Endothelial cell of umbilical vein (primary cell): ENCODE data around the gene BAG1. TPM values are rescaled to one million over a fixed set of nuclear protein-coding genes. Genes with fewer than 3 reads are reported as not detected.

Experiments used
- BruUV-seq: library from RNA; stranded (reverse); fragments of 400-500 nt; replicated peaks from 2 replicates; lab custom pipeline; 2021; lab: Mats Ljungman, UMichigan
- CTCF ChIA-PET: fragments of 300-600, 350-600 bp; sonication (Branson Sonifier 250); formaldehyde crosslinking; loops from one replicate; lab custom pipeline; 2021; ENCODE audit warnings: antibody characterized with exemption, inconsistent platforms; lab: Charles Lee
- POLR2A ChIA-PET: fragments of 300-600, 350-600 bp; sonication (Branson Sonifier 250); formaldehyde crosslinking; loops from one replicate; lab custom pipeline; 2021; ENCODE audit warnings: antibody characterized with exemption, inconsistent platforms; lab: Charles Lee
- DNase-seq: peaks from one replicate; pipeline ENCODE4 v3.0.0-alpha.2; 2011; ENCODE audit warnings: low read depth, low spot score
- FAIRE-seq: peaks from 2 replicates; lab custom pipeline; 2011; peaks lifted over from hg19 to GRCh38; lab: Jason Lieb, UNC
- H2AFZ ChIP-seq: 2 replicates; pipeline ENCODE4 v1.6.0; 2012; ENCODE audit warnings: low read depth, low read length, control low read depth, inconsistent platforms
- H3K27ac ChIP-seq: 2 replicates; pipeline ENCODE4 v1.5.1; 2011; ENCODE audit warnings: low read depth, mild to moderate bottlenecking, control low read depth, low read length, moderate library complexity; ENCODE audit not compliant: insufficient read depth
- H3K27me3 ChIP-seq, 2 experiments: 2 replicates each; pipeline versions ENCODE4 v1.6.0 to v1.6.1; 2011; ENCODE audit warnings: low read length in 2 of 2, mixed read lengths in 1 of 2; ENCODE audit not compliant: control insufficient read depth in 2 of 2, insufficient read depth in 2 of 2
- H3K36me3 ChIP-seq, 2 experiments: 2 replicates in 1 of 2; 3 replicates in 1 of 2; pipeline ENCODE4 v1.5.1; 2011; ENCODE audit warnings: low read length in 2 of 2, mild to moderate bottlenecking in 1 of 2, moderate library complexity in 1 of 2; ENCODE audit not compliant: control insufficient read depth in 2 of 2, insufficient read depth in 2 of 2; ENCODE audit errors: extremely low read depth in 1 of 2
- H3K4me1 ChIP-seq: 3 replicates; pipeline ENCODE4 v1.5.1; 2011; ENCODE audit warnings: mild to moderate bottlenecking, low read length; ENCODE audit not compliant: control insufficient read depth, insufficient read depth; ENCODE audit errors: extremely low read depth
- H3K4me2 ChIP-seq: 2 replicates; pipeline ENCODE4 v1.6.1; 2011; ENCODE audit warnings: low read length, control low read depth, mixed read lengths; ENCODE audit not compliant: insufficient read depth
- H3K4me3 ChIP-seq, 3 experiments: fragments of 200-600 bp in 1 of 3; sonication (generic), shearing (Covaris generic) in 1 of 3; replicated peaks in 1 of 3; 2 replicates each; pipeline ENCODE4 v1.5.1; 2011 to 2016; ENCODE audit warnings: control low read depth in 3 of 3, low read length in 3 of 3, mild to moderate bottlenecking in 2 of 3, inconsistent platforms in 1 of 3, low read depth in 1 of 3, moderate library complexity in 1 of 3; ENCODE audit not compliant: insufficient read depth in 1 of 3
- H3K79me2 ChIP-seq: 2 replicates; pipeline ENCODE4 v1.6.0; 2012; ENCODE audit warnings: low read length, inconsistent platforms; ENCODE audit not compliant: control insufficient read depth, insufficient read depth
- H3K9ac ChIP-seq: replicated peaks from 2 replicates; pipeline ENCODE3; 2011; ENCODE audit warnings: low read length, control low read depth; ENCODE audit not compliant: insufficient read depth; ENCODE audit errors: extremely low read depth
- H3K9me1 ChIP-seq: replicated peaks from 3 replicates; pipeline ENCODE4 v1.6.0; 2011; ENCODE audit warnings: mild to moderate bottlenecking, low read length; ENCODE audit not compliant: control insufficient read depth, insufficient read depth; ENCODE audit errors: extremely low read depth
- H3K9me3 ChIP-seq: replicated peaks from 2 replicates; pipeline ENCODE4 v1.5.1; 2012; ENCODE audit warnings: low read length, inconsistent platforms; ENCODE audit not compliant: control insufficient read depth, insufficient read depth
- H4K20me1 ChIP-seq: replicated peaks from 2 replicates; pipeline ENCODE3; 2011; ENCODE audit warnings: mild to moderate bottlenecking, low read length; ENCODE audit not compliant: control insufficient read depth, insufficient read depth; ENCODE audit errors: extremely low read depth
- CTCF ChIP-seq, 2 donors: IDR thresholded peaks; 1 replicate in 1 of 2; 2 replicates in 1 of 2; pipeline ENCODE4 v1.5.1; 2011; ENCODE audit warnings: low read length in 2 of 2, mild to moderate bottlenecking in 2 of 2, moderate library complexity in 2 of 2, control low read depth in 1 of 2, inconsistent platforms in 1 of 2, low read depth in 1 of 2; ENCODE audit not compliant: insufficient read depth in 1 of 2; ENCODE audit errors: extremely low read depth in 1 of 2
- EZH2 ChIP-seq: IDR thresholded peaks from 2 replicates; pipeline ENCODE4 v1.6.1; 2012; ENCODE audit warnings: borderline replicate concordance, low read depth, mild to moderate bottlenecking, moderate library complexity, low read length, inconsistent platforms; ENCODE audit not compliant: severe bottlenecking
- FOS ChIP-seq: IDR thresholded peaks from 2 replicates; pipeline ENCODE4 v1.6.1; 2011; ENCODE audit warnings: mild to moderate bottlenecking, low read length, moderate library complexity, borderline replicate concordance; ENCODE audit not compliant: insufficient read depth
- GATA2 ChIP-seq: IDR thresholded peaks from 2 replicates; pipeline ENCODE4 v1.7.0; 2011; ENCODE audit warnings: low read depth, mild to moderate bottlenecking, moderate library complexity, mixed read lengths, low read length; ENCODE audit not compliant: insufficient read length, insufficient read depth
- JUN ChIP-seq: IDR thresholded peaks from 2 replicates; pipeline ENCODE4 v1.6.1; 2011; ENCODE audit warnings: borderline replicate concordance, low read depth; ENCODE audit not compliant: insufficient read length, insufficient read depth
- MAX ChIP-seq: IDR thresholded peaks from 2 replicates; pipeline ENCODE4 v1.6.1; 2011; ENCODE audit not compliant: insufficient read depth, insufficient read length
- MYC ChIP-seq: IDR thresholded peaks from one replicate; pipeline ENCODE4 v1.6.1; 2011; ENCODE audit warnings: mild to moderate bottlenecking, low read depth, low read length
- POLR2A ChIP-seq: IDR thresholded peaks from 2 replicates; pipeline ENCODE4 v1.6.1; 2012; ENCODE audit warnings: low read depth, mild to moderate bottlenecking, control low read depth, low read length
- POLR2AphosphoS5 ChIP-seq: IDR thresholded peaks from 2 replicates; pipeline ENCODE4 v1.6.1; 2012; ENCODE audit warnings: low read depth, mild to moderate bottlenecking, control low read depth, low read length, moderate library complexity; ENCODE audit not compliant: insufficient read depth
- dilution Hi-C: fragments of 300-500 bp; cut with MboI; formaldehyde crosslinking; loops from one replicate; pipeline ENCODE4 v1.15.0; 2019; ENCODE audit warnings: low sequenced_read_pairs; ENCODE audit not compliant: extremely low pct_ligation_motif_present
- intact Hi-C: fragments of 100-400 bp; cut with micrococcal nuclease; formaldehyde crosslinking; loops from one replicate; pipeline ENCODE4 v1.10.0; 2022
- polyA plus RNA-seq, 4 experiments: library from polyadenylated mRNA; depleted of rRNA in 3 of 4; stranded (reverse) in 3 of 4; unstranded in 1 of 4; fragments of >200 nt; gene quantifications; 2 replicates each; pipeline versions ENCODE4 v1.2.1 to v1.2.3, GENCODE V29; 2011 to 2012; ENCODE audit warnings: missing spikeins in 1 of 4
- total RNA-seq: library from RNA; stranded (reverse); gene quantifications from 2 replicates; pipeline ENCODE4 v1.2.3, GENCODE V29; 2021

BAG1 gene
- total and polyA plus RNA-seq, 2 donors (not counting 3 experiments of a cell fraction or from before 2014, with no cell fraction given): 44.6 to 87.4 TPM

- no peak overlapping the region for H3K27ac ChIP-seq
- H3K4me2 ChIP-seq: no peak overlapping the region
- no TSS peak for BruUV-seq
- H4K20me1 ChIP-seq: no peaks in the 10 kb centered on the region
- TF ChIP-seq JUN (no peak), FOS (no peak), EZH2 (no peak), POLR2AphosphoS5 (no peak), MYC (no peak), POLR2A (no peak), CTCF (IDR thresholded peaks at IDR 0.05; ENCODE audit: extremely low read depth in 1 of 2, insufficient read depth in 1 of 2, low read depth in 1 of 2, low read length in 2 of 2) (no peak), GATA2 (no peak), MAX (no peak)
- CTCF ChIA-PET: no interaction called here
- H3K27me3 ChIP-seq: peaks cover 0 to 4% of the 10 kb centered on the region in 2 experiments
- intact Hi-C loops: no loop called here
- no peak overlapping the region for H3K9ac ChIP-seq
- no peaks in the 10 kb centered on the region for H3K9me1 ChIP-seq
- no peak overlapping the region for H3K4me3 ChIP-seq
- H3K79me2 ChIP-seq: no peaks in the 10 kb centered on the region
- no peak for FAIRE-seq
- H3K4me1 ChIP-seq: no peaks in the 10 kb centered on the region
- no peaks in the 10 kb centered on the region for H3K9me3 ChIP-seq
- DNase-seq: no peak
- no peak overlapping the region for H2AFZ ChIP-seq
- dilution Hi-C loops: no loop called here
- POLR2A ChIA-PET: no interaction called here
- no peaks in the 10 kb centered on the region for H3K36me3 ChIP-seq
These were observed 20.2 kb downstream of the BAG1 start for GRCh38 chr9:33244137-33244784.
